Fibroblast of skin of back (primary cell): ENCODE data around the gene CLSTN2.
A peak's percentile ranks its signal among the peaks of the same experiment; 100 is the strongest.

ENCODE experiments used
- DNase-seq: peaks from one replicate; pipeline ENCODE4 v3.0.0-alpha.2; 2013

The CLSTN2 gene

GRCh38 chr3:140387244-140387643 is 452.3 kb downstream of the CLSTN2 start:
- no peak for DNase-seq

DNA sequence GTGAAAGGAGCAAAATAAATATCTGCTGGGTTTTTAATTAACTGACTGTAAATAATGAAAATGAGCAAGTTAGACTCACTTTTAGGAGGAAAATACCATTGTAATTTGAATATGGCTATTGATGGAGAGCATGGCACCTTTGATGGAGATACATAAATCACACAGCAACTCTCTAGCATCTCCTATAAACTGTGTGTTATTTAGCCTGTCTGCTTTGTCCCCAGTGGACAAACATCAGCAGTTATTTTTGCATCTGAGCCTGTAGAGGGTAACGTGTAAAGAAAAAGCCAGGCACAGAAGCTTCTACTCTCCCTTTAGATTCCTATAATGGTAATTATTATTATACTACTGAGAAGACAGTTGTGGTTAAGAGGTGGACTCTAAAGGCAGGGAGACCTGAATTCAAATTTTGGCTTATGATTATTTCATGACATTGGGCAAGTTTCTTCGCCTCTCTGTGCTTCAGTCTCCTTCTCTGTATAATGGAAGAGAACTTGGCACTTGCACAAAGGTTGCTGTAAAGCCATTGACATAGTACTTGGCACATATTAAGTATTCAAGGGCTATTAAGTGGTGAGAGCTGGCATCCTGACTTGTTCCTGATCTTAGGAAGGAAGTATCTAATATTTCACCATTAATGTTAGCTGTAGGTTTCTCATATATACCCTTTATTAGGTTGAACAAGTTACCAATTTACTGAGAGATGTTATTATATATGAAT is 453.4 kb downstream of the CLSTN2 start:
- DNase-seq = no peak

- no peak for DNase-seq
Measured at GRCh38 chr3:140391061-140391460, 456.1 kb downstream of the CLSTN2 start.

DNA sequence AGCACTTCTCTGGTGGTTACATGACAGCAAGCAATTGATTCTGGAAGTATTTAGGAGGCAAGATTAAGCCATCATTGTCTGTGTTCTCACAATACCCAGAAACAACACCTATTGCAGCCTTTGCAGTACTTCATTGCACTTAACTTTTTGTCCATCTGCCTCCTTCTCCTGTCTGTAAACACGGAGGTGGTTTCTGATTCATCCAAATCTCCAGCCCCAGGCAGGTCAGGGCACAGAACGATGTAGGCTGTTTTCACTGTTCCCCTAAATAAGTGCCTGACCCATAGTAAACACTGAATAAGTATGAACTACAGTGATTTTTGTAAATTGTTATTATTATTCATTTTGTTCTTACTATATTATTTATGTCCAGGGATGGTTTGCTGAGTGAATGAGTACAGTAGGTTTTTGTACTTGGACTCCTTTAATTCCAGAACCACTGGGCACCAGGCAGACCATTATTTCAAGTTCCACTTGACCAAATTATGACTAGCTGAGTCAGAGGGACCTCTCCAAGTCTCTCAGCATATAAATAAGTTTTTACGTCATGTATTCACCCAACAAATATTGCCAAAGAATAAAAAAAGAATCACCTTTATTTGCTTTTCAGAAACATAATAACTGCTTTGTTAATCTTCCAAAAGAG is 459.6 kb downstream of the CLSTN2 start:
- DNase-seq = no peak

DNA sequence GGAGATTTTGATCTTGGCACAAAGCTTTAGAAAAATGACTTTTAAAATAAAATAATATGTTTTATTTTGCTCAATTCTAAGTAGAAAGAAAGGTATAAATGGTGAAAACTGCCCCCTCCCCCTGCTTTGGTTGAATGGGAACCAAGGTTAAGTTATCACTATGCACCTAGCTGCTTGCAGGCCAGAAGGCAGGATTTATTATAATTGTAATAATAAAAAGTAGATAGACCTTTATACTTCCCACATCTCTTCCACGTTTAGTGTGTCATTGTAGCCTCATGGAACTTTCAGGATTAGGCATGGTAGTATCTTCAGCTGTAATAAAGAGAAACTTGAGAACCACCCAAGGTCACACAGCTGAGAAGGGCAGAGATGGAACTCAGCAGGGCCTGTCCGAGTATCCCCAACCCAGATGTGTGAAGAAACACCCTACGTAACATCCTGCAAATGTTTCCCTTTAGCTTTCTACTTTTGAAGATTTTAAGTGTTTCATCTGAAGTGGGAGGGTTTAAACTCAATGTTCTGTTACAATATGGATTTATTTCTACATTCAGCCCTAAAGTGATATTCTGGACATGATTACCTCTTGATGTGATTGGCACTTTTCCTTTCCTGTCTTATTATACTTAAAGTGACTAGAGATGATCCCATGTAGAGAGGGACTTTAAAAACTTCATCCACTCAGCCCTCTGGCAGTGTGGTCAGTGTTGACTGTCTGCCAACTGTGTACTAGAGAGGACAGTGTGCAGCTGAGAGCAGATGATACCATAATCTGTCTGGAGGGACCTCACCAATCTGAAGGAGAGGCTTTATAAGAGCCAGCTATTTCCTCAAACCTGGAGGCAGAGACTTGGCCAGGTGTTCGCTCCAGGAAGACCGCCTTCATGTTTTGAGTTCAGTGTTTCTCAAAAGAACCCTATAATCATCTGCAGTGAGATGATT is 460.4 kb downstream of the CLSTN2 start:
- DNase-seq = no peak

GRCh38 chr3:140396110-140396509 is 461.1 kb downstream of the CLSTN2 start:
- no peak for DNase-seq

GRCh38 chr3:140397847-140398246 is 462.9 kb downstream of the CLSTN2 start:
- no peak for DNase-seq

DNA sequence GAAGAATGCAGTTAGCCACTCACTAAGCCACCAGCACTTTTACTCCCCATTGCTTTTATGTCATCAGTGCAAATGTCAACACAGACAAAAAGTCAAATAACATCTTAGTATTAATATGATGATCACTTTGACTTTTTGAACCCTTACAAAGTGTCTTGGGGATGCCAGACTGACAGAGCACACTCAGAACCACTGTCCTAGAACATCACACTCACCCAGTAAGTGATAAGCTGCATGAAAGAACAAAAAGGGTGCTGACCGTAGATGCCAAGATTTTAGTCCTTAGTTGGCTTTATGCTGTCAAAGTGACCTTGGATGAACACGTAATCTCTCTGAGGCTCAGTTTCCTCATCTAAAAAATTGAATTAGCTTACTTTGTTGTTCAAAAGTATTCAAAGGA is 463.4 kb downstream of the CLSTN2 start:
- DNase-seq = no peak

- DNase-seq = no peak
Measured at GRCh38 chr3:140399871-140400270, 464.9 kb downstream of the CLSTN2 start.

GRCh38 chr3:140403079-140403478 is 468.1 kb downstream of the CLSTN2 start:
- no peak for DNase-seq

- DNase-seq = no peak
Measured at GRCh38 chr3:140403608-140404007, 468.6 kb downstream of the CLSTN2 start.

GRCh38 chr3:140406655-140407054 is 471.7 kb downstream of the CLSTN2 start:
- no peak for DNase-seq

DNA sequence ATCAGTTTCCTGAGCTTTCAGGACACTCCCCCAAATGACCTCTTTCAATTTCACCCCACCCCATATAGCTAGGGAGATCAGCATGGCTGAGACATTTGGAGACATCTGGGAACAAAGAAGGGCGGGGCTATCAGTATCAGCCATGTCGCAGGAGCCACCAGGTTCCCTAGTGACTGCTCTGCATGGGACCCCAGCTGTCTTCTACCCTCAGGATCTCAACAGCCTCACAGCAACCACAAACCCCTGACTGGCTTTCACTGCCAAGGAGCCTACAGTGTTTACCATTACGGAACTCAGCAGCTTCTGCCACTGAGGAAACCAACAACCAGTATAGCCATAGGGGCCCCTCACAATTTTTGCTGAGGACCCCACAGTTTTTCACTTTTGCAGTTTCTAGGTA is 473.3 kb downstream of the CLSTN2 start:
- DNase-seq = no peak

DNA sequence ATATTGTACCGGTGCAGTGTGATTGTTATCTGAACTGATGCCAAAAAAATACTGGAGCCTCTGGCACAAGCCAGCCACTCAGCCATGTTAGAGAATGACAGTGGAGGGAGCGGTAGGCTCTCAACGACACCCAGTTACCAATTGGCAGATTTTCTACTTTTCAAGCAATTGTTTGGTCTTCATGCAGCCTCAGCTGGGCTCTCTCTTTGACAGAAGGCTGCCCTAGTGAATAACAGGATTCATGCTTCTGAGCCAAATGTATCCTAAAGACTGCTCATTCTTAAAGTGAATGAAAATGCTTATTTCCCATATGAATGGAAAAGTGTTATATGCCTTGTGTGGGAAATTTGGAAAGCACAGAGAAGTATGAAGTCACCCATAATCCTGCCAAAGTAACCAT is 481.7 kb downstream of the CLSTN2 start:
- no peak for DNase-seq

DNA sequence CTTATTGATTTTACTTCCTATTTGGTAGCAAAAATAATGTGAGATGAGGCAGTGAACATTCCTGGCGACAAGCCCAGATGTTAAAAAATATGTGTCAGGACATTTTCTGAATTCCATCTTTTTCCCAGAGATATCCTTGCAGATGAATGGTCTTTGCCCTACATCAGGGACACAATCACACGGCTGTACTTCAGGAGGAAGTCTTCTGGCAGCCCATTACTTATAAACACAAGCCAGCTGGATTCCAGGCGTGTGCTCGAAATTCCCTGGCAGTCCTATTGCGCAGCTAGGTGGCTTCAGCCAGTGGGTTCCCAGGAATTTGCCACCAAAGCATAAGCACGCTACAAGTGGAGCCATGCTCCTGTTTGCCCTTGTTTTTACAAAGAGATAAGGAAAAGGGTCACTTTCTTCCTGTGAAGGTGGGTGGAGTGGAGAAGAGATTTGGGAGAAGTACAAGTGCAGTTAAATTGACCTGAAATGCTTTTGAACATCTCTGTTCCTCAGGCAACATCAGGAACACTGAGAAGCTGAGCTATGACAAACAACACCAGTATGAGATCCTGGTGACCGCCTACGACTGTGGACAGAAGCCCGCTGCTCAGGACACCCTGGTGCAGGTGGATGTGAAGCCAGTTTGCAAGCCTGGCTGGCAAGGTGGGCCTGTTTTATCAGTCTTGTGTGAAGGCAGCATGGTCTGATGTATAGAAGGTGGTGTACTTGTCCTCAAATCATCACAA is 485.8 kb downstream of the CLSTN2 start:
- peak; percentile 91 for DNase-seq

DNA sequence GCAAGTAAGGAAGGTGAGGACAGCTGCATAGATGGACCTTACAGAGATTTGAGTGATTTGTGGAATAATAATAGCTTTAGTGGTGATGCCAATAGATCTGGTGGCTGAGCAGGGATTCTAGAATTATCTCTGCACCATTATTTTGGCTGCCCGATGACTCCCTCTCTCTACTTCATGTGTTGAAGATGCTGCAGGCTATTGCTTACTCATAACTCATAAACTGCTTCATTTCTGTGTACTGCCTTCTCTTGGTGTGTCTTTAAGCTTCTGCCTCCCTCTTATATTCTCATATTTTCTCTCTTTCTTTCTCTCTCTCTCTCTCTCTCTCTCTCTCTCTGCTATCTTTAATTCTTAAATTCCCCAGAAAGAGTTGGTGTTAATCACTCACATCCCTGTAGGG is 486.9 kb downstream of the CLSTN2 start:
- no peak for DNase-seq

DNA sequence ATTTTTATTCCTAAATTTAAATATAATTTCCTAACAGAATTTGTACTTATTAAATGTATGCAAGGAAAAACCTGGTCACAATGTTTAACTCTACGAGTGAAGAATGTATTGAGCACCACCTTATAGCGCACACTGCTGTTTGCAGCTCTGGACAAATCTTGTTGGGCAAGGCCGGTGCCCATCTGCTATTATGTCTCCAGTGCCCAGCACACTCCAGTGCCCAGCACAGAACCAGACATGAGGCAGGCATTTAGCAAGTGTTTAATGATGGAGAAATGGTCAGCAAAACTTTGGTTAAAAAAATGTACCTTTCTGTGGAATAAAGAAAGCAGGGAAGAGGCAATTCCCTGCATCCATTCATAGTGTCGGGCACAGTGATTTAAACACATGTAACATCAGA is 488.2 kb downstream of the CLSTN2 start:
- DNase-seq = no peak

DNA sequence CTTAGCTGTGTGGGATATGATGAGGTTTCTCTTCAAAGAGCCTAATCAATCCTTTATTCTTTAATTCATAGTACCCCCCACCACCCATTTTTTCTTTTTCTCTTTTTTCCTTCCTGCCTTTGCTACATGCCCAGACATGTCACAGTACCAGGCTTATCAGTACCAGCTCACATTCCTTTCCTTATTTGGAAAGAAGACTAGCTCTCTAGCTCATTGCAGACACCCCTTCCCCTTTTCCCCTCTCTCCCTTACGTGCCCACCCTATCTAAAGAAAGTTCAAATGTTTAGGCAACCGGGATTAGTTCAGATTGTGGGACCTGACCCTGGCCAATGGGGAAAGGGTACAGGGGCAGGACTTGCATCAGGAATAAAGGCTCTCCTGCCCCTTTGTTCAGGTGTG is 488.6 kb downstream of the CLSTN2 start:
- DNase-seq = peak; percentile 12

DNA sequence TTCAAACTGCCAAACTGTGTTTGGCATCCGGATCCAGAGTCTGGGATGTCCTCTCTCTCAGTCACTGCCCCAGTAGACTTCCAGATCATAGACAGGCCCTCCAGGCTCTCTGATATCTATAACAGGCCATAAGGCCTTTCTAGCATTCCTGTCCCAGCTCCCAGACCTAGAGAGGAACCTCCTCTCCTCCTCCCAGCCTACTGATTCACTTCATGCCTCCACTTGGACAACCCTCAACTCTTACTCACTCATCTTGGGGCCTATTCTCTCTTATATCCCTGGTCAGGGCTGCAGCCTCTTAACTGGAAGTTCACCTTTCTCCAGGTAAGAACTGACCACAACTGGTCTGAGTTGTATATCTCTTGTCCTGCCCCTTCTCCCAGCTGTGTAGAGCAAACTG is 489.2 kb downstream of the CLSTN2 start:
- peak; percentile 27 for DNase-seq

DNA sequence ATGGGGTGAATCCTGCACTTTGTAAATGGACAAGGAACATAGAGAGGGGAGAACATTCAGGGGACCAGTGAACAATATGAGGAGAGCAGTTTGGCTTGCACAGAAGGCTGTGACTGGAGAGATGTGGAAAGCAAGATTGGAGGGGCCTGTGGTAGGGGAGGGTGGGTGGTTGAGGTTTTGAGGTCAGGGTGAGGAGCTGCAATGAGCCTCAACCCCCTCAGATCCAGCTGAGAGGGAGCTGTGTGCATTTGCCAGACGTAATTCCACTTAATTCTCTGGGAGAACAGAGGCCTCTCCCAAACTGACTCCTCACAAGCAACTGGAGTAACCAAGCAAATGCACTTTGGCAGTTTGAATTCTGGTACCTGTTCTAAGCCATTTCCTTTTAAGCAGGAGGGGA is 489.7 kb downstream of the CLSTN2 start:
- no peak for DNase-seq

DNA sequence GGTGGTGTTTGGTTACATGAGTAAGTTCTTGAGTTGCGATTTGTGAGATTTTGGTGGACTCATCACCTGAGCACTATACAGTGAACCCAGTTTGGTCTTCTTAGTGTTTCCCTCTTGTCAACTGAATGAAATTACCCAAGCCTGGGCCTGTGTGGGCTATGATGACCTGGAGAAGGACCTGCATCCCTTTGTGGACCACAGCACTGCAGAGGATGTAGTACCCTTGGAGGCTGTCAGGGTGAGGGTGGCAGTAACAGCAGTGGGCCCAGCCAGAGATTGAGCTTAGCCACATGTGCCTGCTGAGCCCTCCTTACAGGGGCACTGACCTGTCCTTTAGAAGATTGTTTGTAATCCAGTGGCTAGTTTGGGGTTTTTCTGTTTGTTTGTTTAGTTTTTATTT is 492.8 kb downstream of the CLSTN2 start:
- DNase-seq = no peak

DNA sequence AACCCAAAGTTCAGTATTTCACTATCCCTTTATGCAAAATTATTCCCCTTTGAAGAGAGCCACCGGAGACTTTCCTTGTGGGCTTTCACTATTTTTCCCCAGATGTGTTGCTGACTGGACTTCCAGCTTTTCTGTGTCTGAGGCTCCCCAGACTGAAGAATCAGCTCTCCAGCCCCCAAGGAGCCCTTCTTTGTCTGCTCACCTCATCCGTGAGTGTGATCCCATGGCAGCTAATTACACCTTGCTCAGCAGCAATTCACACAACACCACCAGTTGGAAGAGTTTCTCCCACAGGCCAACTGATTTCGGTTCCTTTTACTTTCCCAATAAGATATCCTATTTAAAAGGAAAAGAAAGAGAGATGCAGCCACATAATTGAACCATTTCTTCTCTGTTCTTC is 493.4 kb downstream of the CLSTN2 start:
- no peak for DNase-seq

- DNase-seq = no peak
Measured at GRCh38 chr3:140429791-140430190, 494.8 kb downstream of the CLSTN2 start.
